NT2/D1 (cell line): Measurements from ENCODE around the gene GPR26.

Experiments
- DNase-seq: peaks from one replicate; pipeline ENCODE4 v3.0.0-alpha.2; 2011; ENCODE audit warnings: low read depth, low spot score
- H3K27me3 ChIP-seq: 2 replicates; pipeline ENCODE4 v1.6.0; 2011; ENCODE audit warnings: mild to moderate bottlenecking; ENCODE audit not compliant: insufficient read length, insufficient read depth
- H3K36me3 ChIP-seq: 2 replicates; pipeline ENCODE4 v1.6.1; 2011; ENCODE audit warnings: mild to moderate bottlenecking, low read length, mixed read lengths; ENCODE audit not compliant: insufficient read depth, insufficient read length
- H3K4me1 ChIP-seq: 2 replicates; pipeline ENCODE4 v1.5.1; 2011; ENCODE audit not compliant: insufficient read depth, insufficient read length
- H3K4me3 ChIP-seq: 2 replicates; pipeline ENCODE4 v1.5.1; 2011; ENCODE audit warnings: low read depth; ENCODE audit not compliant: insufficient read length
- H3K9ac ChIP-seq: 2 replicates; pipeline ENCODE4 v1.6.0; 2011; ENCODE audit warnings: low read depth; ENCODE audit not compliant: insufficient read length
- H3K9me3 ChIP-seq: 2 replicates; pipeline ENCODE4 v1.5.1; 2011; ENCODE audit warnings: mild to moderate bottlenecking, low read length; ENCODE audit not compliant: insufficient read depth
- SUZ12 ChIP-seq: IDR thresholded peaks from 2 replicates; pipeline ENCODE4 v1.6.1; 2011; ENCODE audit not compliant: insufficient read length, insufficient read depth; ENCODE audit errors: extremely low read depth
- YY1 ChIP-seq: IDR thresholded peaks from 2 replicates; pipeline ENCODE4 v1.6.1; 2011; ENCODE audit not compliant: insufficient read length, insufficient read depth
- ZNF274 ChIP-seq: IDR thresholded peaks from 2 replicates; pipeline ENCODE4 v1.6.1; 2011; ENCODE audit warnings: mild to moderate bottlenecking, low read depth, low read length

GPR26 gene

GRCh38 chr10:123743441-123744223 is 77.5 kb downstream of the GPR26 start:
- TF ChIP-seq ZNF274 (no peak), YY1 (no peak)
- no peak overlapping the region for H3K4me3 ChIP-seq
- H3K27me3 ChIP-seq = no peaks in the 10 kb centered on the region
- H3K36me3 ChIP-seq = no peaks in the 10 kb centered on the region
- no peak for DNase-seq
- no peaks in the 10 kb centered on the region for H3K9me3 ChIP-seq
- peaks cover 9% of the 10 kb centered on the region for H3K4me1 ChIP-seq
- peak overlapping the region; percentile 34 for H3K9ac ChIP-seq

DNA sequence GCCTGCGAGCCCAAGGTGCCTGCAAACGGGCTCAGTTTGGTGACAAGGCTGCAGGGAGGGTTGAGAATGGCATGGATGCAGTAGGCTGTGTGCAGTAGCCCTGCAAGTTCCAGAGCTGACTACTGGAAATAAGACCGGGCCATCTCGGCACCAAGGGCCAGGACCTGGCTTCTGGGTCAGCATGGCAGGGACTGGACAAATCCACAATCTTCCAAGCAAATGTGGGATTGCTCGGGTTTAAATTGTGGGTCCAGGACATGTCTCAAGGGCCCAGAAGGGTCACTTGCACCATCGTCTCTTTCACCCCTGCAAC is 78.0 kb downstream of the GPR26 start:
- TF ChIP-seq ZNF274 (no peak), SUZ12 (no peak), YY1 (no peak)
- Histone ChIP-seq H3K36me3 (no peaks in the 10 kb centered on the region), H3K4me3 (no peak overlapping the region), H3K27me3 (no peaks in the 10 kb centered on the region), H3K9ac (no peak overlapping the region), H3K4me1 (peaks cover 9% of the 10 kb centered on the region), H3K9me3 (no peaks in the 10 kb centered on the region)
- no peak for DNase-seq
